ENCODE measurements around the gene ARID2.

DNA sequence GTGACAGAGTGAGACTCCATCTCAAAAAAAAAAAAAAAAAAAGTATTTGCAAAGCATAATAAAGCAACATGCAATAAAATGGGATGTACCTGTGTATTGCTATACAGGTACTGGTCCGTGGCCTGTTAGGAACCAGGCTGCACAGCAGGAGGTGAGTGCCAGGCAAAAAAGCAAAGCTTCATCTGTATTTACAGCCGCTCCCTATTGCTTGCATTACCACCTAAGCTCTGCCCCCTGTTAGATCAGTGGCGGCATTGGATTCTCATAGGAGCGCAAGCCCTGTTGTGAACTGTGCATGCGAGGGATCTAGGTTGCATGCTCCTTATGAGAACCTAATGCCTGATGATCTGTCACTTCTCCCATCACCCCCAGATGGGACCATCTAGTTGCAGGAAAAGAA, 147.6 kb downstream of the ARID2 start:
- no peak for TF ChIP-seq GLI2 (tag by site-specific recombination; IDR thresholded peaks at IDR 0.05; ENCODE audit: borderline replicate concordance, low read depth)
- TF ChIP-seq, protein P1, sequence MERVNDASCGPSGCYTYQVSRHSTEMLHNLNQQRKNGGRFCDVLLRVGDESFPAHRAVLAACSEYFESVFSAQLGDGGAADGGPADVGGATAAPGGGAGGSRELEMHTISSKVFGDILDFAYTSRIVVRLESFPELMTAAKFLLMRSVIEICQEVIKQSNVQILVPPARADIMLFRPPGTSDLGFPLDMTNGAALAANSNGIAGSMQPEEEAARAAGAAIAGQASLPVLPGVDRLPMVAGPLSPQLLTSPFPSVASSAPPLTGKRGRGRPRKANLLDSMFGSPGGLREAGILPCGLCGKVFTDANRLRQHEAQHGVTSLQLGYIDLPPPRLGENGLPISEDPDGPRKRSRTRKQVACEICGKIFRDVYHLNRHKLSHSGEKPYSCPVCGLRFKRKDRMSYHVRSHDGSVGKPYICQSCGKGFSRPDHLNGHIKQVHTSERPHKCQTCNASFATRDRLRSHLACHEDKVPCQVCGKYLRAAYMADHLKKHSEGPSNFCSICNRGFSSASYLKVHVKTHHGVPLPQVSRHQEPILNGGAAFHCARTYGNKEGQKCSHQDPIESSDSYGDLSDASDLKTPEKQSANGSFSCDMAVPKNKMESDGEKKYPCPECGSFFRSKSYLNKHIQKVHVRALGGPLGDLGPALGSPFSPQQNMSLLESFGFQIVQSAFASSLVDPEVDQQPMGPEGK (tag by site-specific recombination; IDR thresholded peaks at IDR 0.05) = no peak
- no peak for TF ChIP-seq OSR2 (tag by site-specific recombination; IDR thresholded peaks at IDR 0.05)
- TF ChIP-seq REST (tag by site-specific recombination; IDR thresholded peaks at IDR 0.05) = no peak
- no peak for TF ChIP-seq ZBTB7A (tag by site-specific recombination; IDR thresholded peaks at IDR 0.05; ENCODE audit: low read depth)
- TF ChIP-seq, protein P2, sequence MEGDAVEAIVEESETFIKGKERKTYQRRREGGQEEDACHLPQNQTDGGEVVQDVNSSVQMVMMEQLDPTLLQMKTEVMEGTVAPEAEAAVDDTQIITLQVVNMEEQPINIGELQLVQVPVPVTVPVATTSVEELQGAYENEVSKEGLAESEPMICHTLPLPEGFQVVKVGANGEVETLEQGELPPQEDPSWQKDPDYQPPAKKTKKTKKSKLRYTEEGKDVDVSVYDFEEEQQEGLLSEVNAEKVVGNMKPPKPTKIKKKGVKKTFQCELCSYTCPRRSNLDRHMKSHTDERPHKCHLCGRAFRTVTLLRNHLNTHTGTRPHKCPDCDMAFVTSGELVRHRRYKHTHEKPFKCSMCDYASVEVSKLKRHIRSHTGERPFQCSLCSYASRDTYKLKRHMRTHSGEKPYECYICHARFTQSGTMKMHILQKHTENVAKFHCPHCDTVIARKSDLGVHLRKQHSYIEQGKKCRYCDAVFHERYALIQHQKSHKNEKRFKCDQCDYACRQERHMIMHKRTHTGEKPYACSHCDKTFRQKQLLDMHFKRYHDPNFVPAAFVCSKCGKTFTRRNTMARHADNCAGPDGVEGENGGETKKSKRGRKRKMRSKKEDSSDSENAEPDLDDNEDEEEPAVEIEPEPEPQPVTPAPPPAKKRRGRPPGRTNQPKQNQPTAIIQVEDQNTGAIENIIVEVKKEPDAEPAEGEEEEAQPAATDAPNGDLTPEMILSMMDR (tag by site-specific recombination; IDR thresholded peaks at IDR 0.05) = no peak
- no peak for TF ChIP-seq ZSCAN23 (tag by site-specific recombination; IDR thresholded peaks at IDR 0.05)
- TF ChIP-seq ZNF510 (tag by site-specific recombination; IDR thresholded peaks at IDR 0.05; ENCODE audit: insufficient replicate concordance) = no peak

Measured in HEK293 (cell line).